Measurements from ENCODE around the gene RNF212. TPM values are rescaled to one million over a fixed set of nuclear protein-coding genes. Genes with fewer than 3 reads are reported as not detected.

Gene RNF212
- total and polyA plus RNA-seq, 2 donors (not counting 3 experiments of a cell fraction or from before 2014, with no cell fraction given): 2.3 to 2.8 TPM

DNA sequence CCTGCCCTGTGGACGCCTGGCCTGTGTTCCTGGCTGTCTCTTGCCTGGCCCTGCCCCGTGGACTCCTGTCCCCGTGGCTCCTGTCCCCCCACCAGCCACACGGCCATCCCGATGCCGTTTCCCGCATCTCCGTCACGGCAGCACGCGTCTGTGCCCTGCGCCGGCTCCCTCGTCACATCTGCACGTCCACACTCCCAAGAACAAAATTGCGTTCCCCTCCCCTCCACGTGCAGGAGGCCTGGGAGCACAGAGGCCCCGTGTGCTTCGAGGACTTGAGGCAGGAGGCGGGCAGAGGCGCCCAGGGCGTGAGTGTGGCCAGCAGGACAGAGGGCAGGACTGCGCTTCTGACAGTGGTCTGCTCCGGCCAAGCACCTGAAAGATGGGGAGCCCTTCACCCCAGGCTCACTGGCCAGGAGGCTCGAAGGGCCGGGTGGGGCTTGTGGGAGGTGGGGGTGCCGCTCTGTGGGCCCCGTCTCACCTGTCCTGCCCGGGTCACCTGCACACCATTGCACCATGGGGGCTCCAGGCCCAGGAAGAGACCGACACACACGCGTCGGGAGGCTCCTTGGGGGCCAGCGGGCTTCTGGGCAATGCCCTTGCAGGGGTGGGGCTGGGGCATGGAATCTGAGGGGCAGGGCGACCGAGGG is 84.7 kb downstream of the RNF212 start:
- TF ChIP-seq POLR2A (IDR thresholded peaks at IDR 0.05; ENCODE audit: low read depth, low read length) (no peak), EZH2 (IDR thresholded peaks at IDR 0.05; ENCODE audit: borderline replicate concordance, low read depth, low read length, severe bottlenecking) (no peak), JUN (IDR thresholded peaks at IDR 0.05; ENCODE audit: borderline replicate concordance, insufficient read depth, insufficient read length, low read depth) (no peak), MYC (IDR thresholded peaks at IDR 0.05; ENCODE audit: low read depth, low read length) (no peak), POLR2AphosphoS5 (IDR thresholded peaks at IDR 0.05; ENCODE audit: insufficient read depth, low read depth, low read length) (no peak), FOS (IDR thresholded peaks at IDR 0.05; ENCODE audit: borderline replicate concordance, insufficient read depth, low read length) (no peak), GATA2 (IDR thresholded peaks at IDR 0.05; ENCODE audit: insufficient read depth, insufficient read length, low read depth, low read length) (no peak)
- TF ChIP-seq, protein P1, sequence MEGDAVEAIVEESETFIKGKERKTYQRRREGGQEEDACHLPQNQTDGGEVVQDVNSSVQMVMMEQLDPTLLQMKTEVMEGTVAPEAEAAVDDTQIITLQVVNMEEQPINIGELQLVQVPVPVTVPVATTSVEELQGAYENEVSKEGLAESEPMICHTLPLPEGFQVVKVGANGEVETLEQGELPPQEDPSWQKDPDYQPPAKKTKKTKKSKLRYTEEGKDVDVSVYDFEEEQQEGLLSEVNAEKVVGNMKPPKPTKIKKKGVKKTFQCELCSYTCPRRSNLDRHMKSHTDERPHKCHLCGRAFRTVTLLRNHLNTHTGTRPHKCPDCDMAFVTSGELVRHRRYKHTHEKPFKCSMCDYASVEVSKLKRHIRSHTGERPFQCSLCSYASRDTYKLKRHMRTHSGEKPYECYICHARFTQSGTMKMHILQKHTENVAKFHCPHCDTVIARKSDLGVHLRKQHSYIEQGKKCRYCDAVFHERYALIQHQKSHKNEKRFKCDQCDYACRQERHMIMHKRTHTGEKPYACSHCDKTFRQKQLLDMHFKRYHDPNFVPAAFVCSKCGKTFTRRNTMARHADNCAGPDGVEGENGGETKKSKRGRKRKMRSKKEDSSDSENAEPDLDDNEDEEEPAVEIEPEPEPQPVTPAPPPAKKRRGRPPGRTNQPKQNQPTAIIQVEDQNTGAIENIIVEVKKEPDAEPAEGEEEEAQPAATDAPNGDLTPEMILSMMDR (IDR thresholded peaks at IDR 0.05; ENCODE audit: extremely low read depth in 1 of 2, insufficient read depth in 1 of 2, low read depth in 1 of 2, low read length in 2 of 2): no peak
- TF ChIP-seq, protein P2, sequence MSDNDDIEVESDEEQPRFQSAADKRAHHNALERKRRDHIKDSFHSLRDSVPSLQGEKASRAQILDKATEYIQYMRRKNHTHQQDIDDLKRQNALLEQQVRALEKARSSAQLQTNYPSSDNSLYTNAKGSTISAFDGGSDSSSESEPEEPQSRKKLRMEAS (IDR thresholded peaks at IDR 0.05; ENCODE audit: insufficient read depth, insufficient read length): no peak
- Histone ChIP-seq H4K20me1 (replicated peaks; ENCODE audit: control insufficient read depth, extremely low read depth, insufficient read depth, low read length) (no peaks in the 10 kb centered on the region), H3K4me2 (ENCODE audit: insufficient read depth, low read length) (no peak overlapping the region), H2AFZ (ENCODE audit: low read depth, low read length) (no peak overlapping the region), H3K27me3 (ENCODE audit: control insufficient read depth in 2 of 2, insufficient read depth in 2 of 2, low read length in 2 of 2) (no peaks in the 10 kb centered on the region), H3K4me3 (replicated peaks in 1 of 3; ENCODE audit: insufficient read depth in 1 of 3, low read depth in 1 of 3, low read length in 3 of 3) (no peak overlapping the region), H3K27ac (ENCODE audit: insufficient read depth, low read depth, low read length) (no peak overlapping the region), H3K4me1 (ENCODE audit: control insufficient read depth, extremely low read depth, insufficient read depth, low read length) (no peaks in the 10 kb centered on the region), H3K9me3 (replicated peaks; ENCODE audit: control insufficient read depth, insufficient read depth, low read length) (no peaks in the 10 kb centered on the region), H3K9ac (replicated peaks; ENCODE audit: extremely low read depth, insufficient read depth, low read length) (no peak overlapping the region), H3K9me1 (replicated peaks; ENCODE audit: control insufficient read depth, extremely low read depth, insufficient read depth, low read length) (no peaks in the 10 kb centered on the region), H3K36me3 (ENCODE audit: control insufficient read depth in 2 of 2, extremely low read depth in 1 of 2, insufficient read depth in 2 of 2, low read length in 2 of 2) (peaks cover 0 to 15% of the 10 kb centered on the region in 2 experiments), H3K79me2 (ENCODE audit: control insufficient read depth, insufficient read depth, low read length) (no peaks in the 10 kb centered on the region)
- CTCF ChIA-PET: no interaction called here
- dilution Hi-C loops (cut with MboI; ENCODE audit: extremely low pct_ligation_motif_present, low sequenced_read_pairs) (no loop called here), intact Hi-C loops (cut with micrococcal nuclease) (no loop called here)
- DNase-seq (ENCODE audit: low read depth, low spot score): no peak
- no TSS peak for BruUV-seq (replicated peaks)
- FAIRE-seq: no peak
- POLR2A ChIA-PET: no interaction called here
